K562 (cell line): ENCODE measurements around the gene DHDDS. TPM values are rescaled to one million over a fixed set of nuclear protein-coding genes. Genes with fewer than 3 reads are reported as not detected.

Experiments used
- CHAMP1 ChIP-seq: fragments of 450-650 bp; IDR thresholded peaks from 2 replicates; pipeline ENCODE4 v1.6.1; 2016; ENCODE audit warnings: mild to moderate bottlenecking
- HNRNPL ChIP-seq: fragments of 200-400 bp; formaldehyde crosslinking; IDR thresholded peaks from 2 replicates; pipeline ENCODE4 v1.6.1; 2017; ENCODE audit warnings: low read depth, mild to moderate bottlenecking, low read length
- JUN ChIP-seq, 2 experiments: sonication (generic) in 1 of 2; formaldehyde crosslinking in 1 of 2; IDR thresholded peaks; 2 replicates each; pipeline versions ENCODE4 v1.6.1 to v1.8.0; 2012 to 2022; ENCODE audit warnings: borderline replicate concordance in 2 of 2, mild to moderate bottlenecking in 2 of 2, improper control_type of control experiment in 1 of 2, low read depth in 1 of 2, low read length in 1 of 2, missing genetic modification reagents in 1 of 2
- KAT2B ChIP-seq: IDR thresholded peaks from one replicate; pipeline ENCODE4 v1.6.1; 2012; ENCODE audit warnings: low read depth, mild to moderate bottlenecking, control low read depth, inconsistent platforms, low read length, moderate library complexity
- POLR2A ChIP-seq: fragments of 450-650 bp; conservative IDR thresholded peaks from 2 replicates; pipeline ENCODE4 v1.6.1; 2016
- POLR2G ChIP-seq: fragments of 200-400 bp; formaldehyde crosslinking; IDR thresholded peaks from 2 replicates; pipeline ENCODE4 v1.6.1; 2017; ENCODE audit warnings: low read depth, mild to moderate bottlenecking, antibody characterized with exemption, low read length, moderate library complexity
- POLR2H ChIP-seq: IDR thresholded peaks from 2 replicates; pipeline ENCODE4 v1.6.1; 2016; ENCODE audit warnings: missing genetic modification characterization, low read depth, mild to moderate bottlenecking, control low read depth, missing compliant biosample characterization, moderate library complexity
- RAD51 ChIP-seq: fragments of 450-650 bp; IDR thresholded peaks from 2 replicates; pipeline ENCODE4 v1.7.1; 2016; ENCODE audit warnings: low read depth, mild to moderate bottlenecking, borderline replicate concordance
- RNF219 ChIP-seq: fragments of 250-450 bp; sonication (Bioruptor Pico); IDR thresholded peaks from 2 replicates; pipeline ENCODE4 v1.5.0; 2022; ENCODE audit warnings: mild to moderate bottlenecking
- XRCC4 ChIP-seq: IDR thresholded peaks from one replicate; pipeline ENCODE4 v1.6.1; 2011; ENCODE audit not compliant: insufficient read depth, insufficient read length; ENCODE audit errors: extremely low read depth
- ZFP91 ChIP-seq: sonication (generic); formaldehyde crosslinking; IDR thresholded peaks from 2 replicates; pipeline ENCODE4 v1.8.0; 2022; ENCODE audit warnings: mild to moderate bottlenecking, missing genetic modification reagents
- ZNF197 ChIP-seq: fragments of 200-800 bp; sonication (Bioruptor generic); IDR thresholded peaks from 2 replicates; pipeline ENCODE4 v1.6.1; 2016; ENCODE audit warnings: low read depth, missing genetic modification characterization, missing compliant biosample characterization
- ZNF224 ChIP-seq: sonication (generic); formaldehyde crosslinking; IDR thresholded peaks from 2 replicates; pipeline ENCODE4 v1.8.0; 2022; ENCODE audit warnings: mild to moderate bottlenecking, missing genetic modification reagents
- ZNF57 ChIP-seq: fragments of 450-650 bp; formaldehyde crosslinking; IDR thresholded peaks from 2 replicates; pipeline ENCODE4 v1.4.0; 2020; ENCODE audit warnings: mild to moderate bottlenecking, moderate library complexity
- polyA plus RNA-seq, 8 experiments: library from polyadenylated mRNA; depleted of rRNA in 4 of 8; stranded (reverse) in 5 of 8; unstranded in 3 of 8; fragments of >200 nt; fragmentation: Nextera tagmentation in 2 of 8; fragmentation: Illumina TruSeq in 1 of 8; extraction: Ambion mirVana in 2 of 8; extraction: Trizol in 1 of 8; gene quantifications; 2 replicates each; pipeline versions ENCODE4 v1.2.1 to v1.2.3, GENCODE V29; 2011 to 2014; ENCODE audit warnings: inconsistent platforms in 1 of 8, missing spikeins in 1 of 8
- total RNA-seq, 7 experiments: library from RNA; depleted of rRNA in 6 of 7; stranded (reverse); fragments of >200 nt in 6 of 7; fragmentation: Illumina TruSeq in 2 of 7; extraction: Trizol in 2 of 7; gene quantifications; 2 replicates each; pipeline versions ENCODE4 v1.2.1 to v1.2.3, GENCODE V29; 2011 to 2021; ENCODE audit warnings: low replicate concordance in 1 of 7
- TF ChIP-seq, protein P1 (sequence below), 2 experiments: fragments of 150-350 bp in 1 of 2; IDR thresholded peaks; 2 replicates each; pipeline ENCODE4 v1.6.1; 2012 to 2016; ENCODE audit warnings: low read depth in 2 of 2, low read length in 2 of 2, mild to moderate bottlenecking in 1 of 2, moderate library complexity in 1 of 2
- TF ChIP-seq, protein P2 (sequence below): fragments of 450-650 bp; conservative IDR thresholded peaks from 2 replicates; pipeline ENCODE4 v1.6.1; 2016; ENCODE audit warnings: missing genetic modification characterization, low read depth, mild to moderate bottlenecking, control low read depth, missing compliant biosample characterization

The DHDDS gene
- total and polyA plus RNA-seq, 9 of the 15 experiments (the other 6 are each of a cell fraction or from before 2014, with no cell fraction given), result 33.3 to 55.0 (median 44.3) TPM

- TF ChIP-seq, protein P1, sequence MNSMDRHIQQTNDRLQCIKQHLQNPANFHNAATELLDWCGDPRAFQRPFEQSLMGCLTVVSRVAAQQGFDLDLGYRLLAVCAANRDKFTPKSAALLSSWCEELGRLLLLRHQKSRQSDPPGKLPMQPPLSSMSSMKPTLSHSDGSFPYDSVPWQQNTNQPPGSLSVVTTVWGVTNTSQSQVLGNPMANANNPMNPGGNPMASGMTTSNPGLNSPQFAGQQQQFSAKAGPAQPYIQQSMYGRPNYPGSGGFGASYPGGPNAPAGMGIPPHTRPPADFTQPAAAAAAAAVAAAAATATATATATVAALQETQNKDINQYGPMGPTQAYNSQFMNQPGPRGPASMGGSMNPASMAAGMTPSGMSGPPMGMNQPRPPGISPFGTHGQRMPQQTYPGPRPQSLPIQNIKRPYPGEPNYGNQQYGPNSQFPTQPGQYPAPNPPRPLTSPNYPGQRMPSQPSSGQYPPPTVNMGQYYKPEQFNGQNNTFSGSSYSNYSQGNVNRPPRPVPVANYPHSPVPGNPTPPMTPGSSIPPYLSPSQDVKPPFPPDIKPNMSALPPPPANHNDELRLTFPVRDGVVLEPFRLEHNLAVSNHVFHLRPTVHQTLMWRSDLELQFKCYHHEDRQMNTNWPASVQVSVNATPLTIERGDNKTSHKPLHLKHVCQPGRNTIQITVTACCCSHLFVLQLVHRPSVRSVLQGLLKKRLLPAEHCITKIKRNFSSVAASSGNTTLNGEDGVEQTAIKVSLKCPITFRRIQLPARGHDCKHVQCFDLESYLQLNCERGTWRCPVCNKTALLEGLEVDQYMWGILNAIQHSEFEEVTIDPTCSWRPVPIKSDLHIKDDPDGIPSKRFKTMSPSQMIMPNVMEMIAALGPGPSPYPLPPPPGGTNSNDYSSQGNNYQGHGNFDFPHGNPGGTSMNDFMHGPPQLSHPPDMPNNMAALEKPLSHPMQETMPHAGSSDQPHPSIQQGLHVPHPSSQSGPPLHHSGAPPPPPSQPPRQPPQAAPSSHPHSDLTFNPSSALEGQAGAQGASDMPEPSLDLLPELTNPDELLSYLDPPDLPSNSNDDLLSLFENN (IDR thresholded peaks at IDR 0.05; ENCODE audit: low read depth in 2 of 2, low read length in 2 of 2), result no peak
- TF ChIP-seq, protein P2, sequence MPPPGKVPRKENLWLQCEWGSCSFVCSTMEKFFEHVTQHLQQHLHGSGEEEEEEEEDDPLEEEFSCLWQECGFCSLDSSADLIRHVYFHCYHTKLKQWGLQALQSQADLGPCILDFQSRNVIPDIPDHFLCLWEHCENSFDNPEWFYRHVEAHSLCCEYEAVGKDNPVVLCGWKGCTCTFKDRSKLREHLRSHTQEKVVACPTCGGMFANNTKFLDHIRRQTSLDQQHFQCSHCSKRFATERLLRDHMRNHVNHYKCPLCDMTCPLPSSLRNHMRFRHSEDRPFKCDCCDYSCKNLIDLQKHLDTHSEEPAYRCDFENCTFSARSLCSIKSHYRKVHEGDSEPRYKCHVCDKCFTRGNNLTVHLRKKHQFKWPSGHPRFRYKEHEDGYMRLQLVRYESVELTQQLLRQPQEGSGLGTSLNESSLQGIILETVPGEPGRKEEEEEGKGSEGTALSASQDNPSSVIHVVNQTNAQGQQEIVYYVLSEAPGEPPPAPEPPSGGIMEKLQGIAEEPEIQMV, result no peak
- TF ChIP-seq POLR2A (no peak), ZNF57 (CRISPR knock-in tag) (no peak), CHAMP1 (no peak), KAT2B (no peak), RNF219 (CRISPR knock-in tag) (no peak), POLR2H (tag) (no peak), ZNF224 (CRISPR knock-in tag) (no peak), POLR2G (no peak), XRCC4 (no peak), ZFP91 (CRISPR knock-in tag) (no peak), ZNF197 (CRISPR knock-in tag) (no peak), HNRNPL (no peak), RAD51 (no peak), JUN (IDR thresholded peaks at IDR 0.05; ENCODE audit: borderline replicate concordance, low read depth, low read length) (no peak), JUN (CRISPR knock-in tag; IDR thresholded peaks at IDR 0.05; ENCODE audit: borderline replicate concordance) (no peak)
Measured at GRCh38 chr1:26391450-26391849, 40.7 kb upstream of the DHDDS start (continued).
